ENCODE results near the gene TEDC2. TPM values are rescaled to one million over a fixed set of nuclear protein-coding genes. Genes with fewer than 3 reads are reported as not detected.

Gene TEDC2
- total and polyA plus RNA-seq, 10 of the 15 experiments (the other 5 are each of a cell fraction or from before 2014, with no cell fraction given) = 0.23 to 47.9 (median 19.1) TPM

DNA sequence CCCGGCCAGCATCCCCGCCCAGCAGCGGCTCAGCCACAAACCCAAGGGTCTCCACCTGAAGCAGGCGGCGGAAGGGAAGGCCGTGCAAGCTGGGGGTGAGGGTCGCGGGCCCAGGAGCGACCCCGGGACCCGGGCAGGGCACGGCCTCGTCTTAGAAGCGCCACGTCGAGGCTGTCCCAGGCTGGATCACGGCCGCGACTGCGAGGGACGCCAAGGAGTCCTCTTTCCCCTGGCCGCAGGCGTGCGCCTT lies 31.2 kb upstream of the TEDC2 start (continued):
- TF ChIP-seq RUNX3 (IDR thresholded peaks at IDR 0.05; ENCODE audit: low read length) (peak; percentile 24; the same call in 1 of the 2 replicates), ATF7 (IDR thresholded peaks at IDR 0.05; ENCODE audit: low read depth) (no peak), TAF1 (IDR thresholded peaks at IDR 0.05; ENCODE audit: borderline replicate concordance, low read depth, low read length) (no peak), BMI1 (IDR thresholded peaks at IDR 0.05; ENCODE audit: borderline replicate concordance) (no peak), SIX5 (IDR thresholded peaks at IDR 0.05; ENCODE audit: low read depth, low read length, severe bottlenecking) (no peak), BCL11A (IDR thresholded peaks at IDR 0.05; ENCODE audit: low read depth, low read length) (no peak), POLR2A (IDR thresholded peaks at IDR 0.05; ENCODE audit: low read depth, low read length) (no peak), SMARCA5 (IDR thresholded peaks at IDR 0.05) (no peak), KLF5 (IDR thresholded peaks at IDR 0.05; ENCODE audit: partially characterized antibody) (no peak), JUNB (IDR thresholded peaks at IDR 0.05) (no peak), RAD21 (IDR thresholded peaks at IDR 0.05; ENCODE audit: insufficient read depth, low read depth, low read length) (no peak), PKNOX1 (IDR thresholded peaks at IDR 0.05) (no peak), PML (IDR thresholded peaks at IDR 0.05; ENCODE audit: low read length) (no peak), NFYA (IDR thresholded peaks at IDR 0.05; ENCODE audit: borderline replicate concordance, low read depth, low read length) (no peak), RELA (IDR thresholded peaks at IDR 0.05; ENCODE audit: borderline replicate concordance, partially characterized antibody) (no peak), NR2C2 (IDR thresholded peaks at IDR 0.05; ENCODE audit: borderline replicate concordance, control insufficient read depth, insufficient read length, low read depth) (no peak), RBBP5 (conservative IDR thresholded peaks at IDR 0.05) (no peak), SP1 (IDR thresholded peaks at IDR 0.05; ENCODE audit: low read depth, low read length) (no peak), NFXL1 (IDR thresholded peaks at IDR 0.05; ENCODE audit: borderline replicate concordance) (no peak), TARDBP (IDR thresholded peaks at IDR 0.05; ENCODE audit: borderline replicate concordance) (no peak), ZBED1 (IDR thresholded peaks at IDR 0.05; ENCODE audit: borderline replicate concordance) (no peak), GATAD2B (conservative IDR thresholded peaks at IDR 0.05; ENCODE audit: low read depth) (peak; percentile 80), STAT1 (conservative IDR thresholded peaks at IDR 0.05) (no peak), HDGF (IDR thresholded peaks at IDR 0.05) (no peak), JUND (IDR thresholded peaks at IDR 0.05; ENCODE audit: low read depth, low read length) (no peak), MXI1 (IDR thresholded peaks at IDR 0.05; ENCODE audit: low read depth, low read length) (0 out of 2 replicates have a peak, but pooled peaks have one; percentile 9), FOXM1 (IDR thresholded peaks at IDR 0.05; ENCODE audit: low read depth, low read length) (no peak), EED (IDR thresholded peaks at IDR 0.05; ENCODE audit: low read depth) (0 out of 2 replicates have a peak, but pooled peaks have one; percentile 28), ZSCAN29 (IDR thresholded peaks at IDR 0.05) (no peak), PAX5 (IDR thresholded peaks at IDR 0.05; ENCODE audit: borderline replicate concordance, low read depth, low read length) (no peak), FOS (IDR thresholded peaks at IDR 0.05; ENCODE audit: borderline replicate concordance, extremely low read depth, insufficient read length) (no peak), RCOR1 (conservative IDR thresholded peaks at IDR 0.05; ENCODE audit: low read depth, low read length) (no peak), CHD1 (IDR thresholded peaks at IDR 0.05; ENCODE audit: low read depth, low read length) (no peak)
- TF ChIP-seq, protein P1, sequence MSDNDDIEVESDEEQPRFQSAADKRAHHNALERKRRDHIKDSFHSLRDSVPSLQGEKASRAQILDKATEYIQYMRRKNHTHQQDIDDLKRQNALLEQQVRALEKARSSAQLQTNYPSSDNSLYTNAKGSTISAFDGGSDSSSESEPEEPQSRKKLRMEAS (IDR thresholded peaks at IDR 0.05; ENCODE audit: low read depth, low read length) = peak; percentile 13; the same call in 1 of the 2 replicates
- TF ChIP-seq, protein P2, sequence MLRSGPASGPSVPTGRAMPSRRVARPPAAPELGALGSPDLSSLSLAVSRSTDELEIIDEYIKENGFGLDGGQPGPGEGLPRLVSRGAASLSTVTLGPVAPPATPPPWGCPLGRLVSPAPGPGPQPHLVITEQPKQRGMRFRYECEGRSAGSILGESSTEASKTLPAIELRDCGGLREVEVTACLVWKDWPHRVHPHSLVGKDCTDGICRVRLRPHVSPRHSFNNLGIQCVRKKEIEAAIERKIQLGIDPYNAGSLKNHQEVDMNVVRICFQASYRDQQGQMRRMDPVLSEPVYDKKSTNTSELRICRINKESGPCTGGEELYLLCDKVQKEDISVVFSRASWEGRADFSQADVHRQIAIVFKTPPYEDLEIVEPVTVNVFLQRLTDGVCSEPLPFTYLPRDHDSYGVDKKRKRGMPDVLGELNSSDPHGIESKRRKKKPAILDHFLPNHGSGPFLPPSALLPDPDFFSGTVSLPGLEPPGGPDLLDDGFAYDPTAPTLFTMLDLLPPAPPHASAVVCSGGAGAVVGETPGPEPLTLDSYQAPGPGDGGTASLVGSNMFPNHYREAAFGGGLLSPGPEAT (IDR thresholded peaks at IDR 0.05; ENCODE audit: low read depth) = no peak

Data from GM12878 (cell line).